Cardiac fibroblast (primary cell): Measurements from ENCODE around the gene KCNC2.

Experiments
- DNase-seq, 2 donors: peaks; one replicate each; pipeline versions ENCODE4 v3.0.0 to v3.0.0-alpha.2; 2010; ENCODE audit warnings: low read depth in 2 of 2
- H3K4me3 ChIP-seq, 2 donors: replicated peaks in 1 of 2; 1 replicate in 1 of 2; 2 replicates in 1 of 2; pipeline ENCODE4 v1.5.1; 2011; ENCODE audit warnings: low read depth in 2 of 2, low read length in 2 of 2, mild to moderate bottlenecking in 2 of 2, moderate library complexity in 1 of 2
- CTCF ChIP-seq: IDR thresholded peaks from one replicate; pipeline ENCODE4 v1.5.1; 2011; ENCODE audit warnings: low read depth, mild to moderate bottlenecking, low read length, inconsistent platforms

KCNC2 gene

GRCh38 chr12:75212072-75212471 is 2.4 kb upstream of the KCNC2 start:
- TF ChIP-seq CTCF: no peak
- H3K4me3 ChIP-seq: no peak overlapping the region
- no peak for DNase-seq

- no peak for TF ChIP-seq CTCF
- peak; percentile 22 to 35 for DNase-seq
- H3K4me3 ChIP-seq: no peak overlapping the region
These were observed 505 bp downstream of the KCNC2 start for GRCh38 chr12:75208856-75209811.

GRCh38 chr12:75207338-75208083 is 2.1 kb downstream of the KCNC2 start:
- no peak for TF ChIP-seq CTCF
- no peak for DNase-seq
- no peak overlapping the region for H3K4me3 ChIP-seq

GRCh38 chr12:75205558-75205957 is 4.1 kb downstream of the KCNC2 start:
- no peak for TF ChIP-seq CTCF
- no peak overlapping the region for H3K4me3 ChIP-seq
- DNase-seq: no peak

GRCh38 chr12:75196865-75197264 is 12.8 kb downstream of the KCNC2 start:
- no peak for TF ChIP-seq CTCF
- no peak overlapping the region for H3K4me3 ChIP-seq
- DNase-seq: peak in 1 of 2 donors; percentile 11

GRCh38 chr12:75196408-75196807 is 13.2 kb downstream of the KCNC2 start:
- no peak overlapping the region for H3K4me3 ChIP-seq
- TF ChIP-seq CTCF: no peak
- DNase-seq: no peak
